BJ (cell line): ENCODE measurements around the gene FAIM2. TPM values are rescaled to one million over a fixed set of nuclear protein-coding genes. Genes with fewer than 3 reads are reported as not detected.

ENCODE experiments used
- CTCF ChIA-PET: fragments of 350-600 bp; formaldehyde crosslinking; extraction: SDS; loops from one replicate; lab custom pipeline; 2021; ENCODE audit warnings: antibody characterized with exemption, inconsistent platforms; lab: Yijun Ruan, JAX
- POLR2A ChIA-PET: fragments of 300-600 bp; sonication (Branson Sonifier 250); formaldehyde crosslinking; extraction: SDS; loops from one replicate; lab custom pipeline; 2021; ENCODE audit warnings: antibody characterized with exemption; lab: Charles Lee
- DNase-seq: peaks from one replicate; pipeline ENCODE4 v3.0.0-alpha.2; 2011; ENCODE audit warnings: low read depth
- H3K27me3 ChIP-seq: 2 replicates; pipeline ENCODE4 v1.6.0; 2011; ENCODE audit warnings: low read length; ENCODE audit not compliant: control insufficient read depth, insufficient read depth
- H3K36me3 ChIP-seq: 2 replicates; pipeline ENCODE4 v1.5.1; 2011; ENCODE audit warnings: low read length; ENCODE audit not compliant: control insufficient read depth, insufficient read depth
- H3K4me3 ChIP-seq: 2 replicates; pipeline ENCODE4 v1.5.1; 2011; ENCODE audit warnings: low read depth, mild to moderate bottlenecking, control low read depth, low read length
- CTCF ChIP-seq: IDR thresholded peaks from 2 replicates; pipeline ENCODE4 v1.5.1; 2011; ENCODE audit warnings: low read depth, mild to moderate bottlenecking, control low read depth, inconsistent platforms, low read length, moderate library complexity; ENCODE audit not compliant: insufficient read depth
- polyA plus RNA-seq: library from polyadenylated mRNA; depleted of rRNA; stranded (reverse); fragments of >200 nt; gene quantifications from 2 replicates; pipeline ENCODE4 v1.2.3, GENCODE V29; 2011

FAIM2 gene
- polyA plus RNA-seq, 1 experiment: 3.6 TPM

DNA sequence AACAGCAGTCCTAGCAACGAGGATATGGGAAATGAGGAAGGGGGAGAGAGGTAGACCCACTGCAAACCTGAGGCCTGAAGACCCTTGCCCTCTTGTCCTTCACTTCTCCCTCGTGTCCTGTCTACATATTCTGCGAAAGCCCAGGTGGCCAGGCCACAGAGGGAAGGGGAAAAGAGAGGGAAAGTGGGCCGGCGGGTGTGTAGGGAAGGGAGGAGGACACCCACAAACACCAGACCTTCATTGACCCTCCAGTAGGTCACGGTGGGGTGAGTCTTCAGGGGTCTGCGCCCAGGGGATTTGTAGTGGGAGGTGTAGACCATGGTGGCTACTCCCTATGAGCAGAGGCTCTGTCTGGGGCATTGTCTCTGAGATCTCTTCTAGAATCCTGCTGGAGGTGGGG lies 3.8 kb downstream of the FAIM2 start:
- CTCF ChIA-PET: interaction anchor here (2.3 to 2.5 kb wide), 2 partner anchors 33 to 46 kb away, joined by 8 to 10 read pairs; no protein-coding TSS in a partner anchor
- POLR2A ChIA-PET: interaction anchor here (0.6 kb wide), 1 partner anchor 840 kb away, joined by 3 read pairs; no protein-coding TSS in a partner anchor
- DNase-seq: no peak
- Histone ChIP-seq H3K36me3 (no peaks in the 10 kb centered on the region), H3K27me3 (peaks cover 17% of the 10 kb centered on the region), H3K4me3 (no peak overlapping the region)
- no peak for TF ChIP-seq CTCF

GRCh38 chr12:49899286-49899843 lies 4.3 kb downstream of the FAIM2 start:
- H3K4me3 ChIP-seq: no peak overlapping the region
- CTCF ChIA-PET: interaction anchor here (2.5 kb wide), 1 partner anchor 32 kb away, joined by 10 read pairs; no protein-coding TSS in a partner anchor
- no peak for DNase-seq
- no peak for TF ChIP-seq CTCF
- H3K27me3 ChIP-seq: peaks cover 17% of the 10 kb centered on the region
- no peaks in the 10 kb centered on the region for H3K36me3 ChIP-seq
- POLR2A ChIA-PET: interaction anchor here (0.6 kb wide), 1 partner anchor 840 kb away, joined by 3 read pairs; no protein-coding TSS in a partner anchor

GRCh38 chr12:49897276-49897675 lies 6.4 kb downstream of the FAIM2 start:
- POLR2A ChIA-PET: no interaction called here
- no peak for DNase-seq
- H3K27me3 ChIP-seq: peaks cover 22% of the 10 kb centered on the region

GRCh38 chr12:49895773-49896172 lies 7.9 kb downstream of the FAIM2 start:
- TF ChIP-seq CTCF: no peak
- Histone ChIP-seq H3K27me3 (peaks cover 25% of the 10 kb centered on the region), H3K36me3 (no peaks in the 10 kb centered on the region), H3K4me3 (no peak overlapping the region)
- POLR2A ChIA-PET: no interaction called here
- DNase-seq: no peak
- CTCF ChIA-PET: interaction anchor here (1.1 kb wide), 1 partner anchor 50 kb away, joined by 3 read pairs; no protein-coding TSS in a partner anchor

More at GRCh38 chr12:49897276-49897675, 6.4 kb downstream of the FAIM2 start:
- no peaks in the 10 kb centered on the region for H3K36me3 ChIP-seq
- no peak for TF ChIP-seq CTCF
- CTCF ChIA-PET: interaction anchor here (1.2 kb wide), 1 partner anchor 11 kb away, joined by 3 read pairs; no protein-coding TSS in a partner anchor
- no peak overlapping the region for H3K4me3 ChIP-seq

- CTCF ChIA-PET: interaction anchor here (1.1 kb wide), 1 partner anchor 51 kb away, joined by 3 read pairs; no protein-coding TSS in a partner anchor
Measured at GRCh38 chr12:49894751-49895148, 8.9 kb downstream of the FAIM2 start.

More at GRCh38 chr12:49894751-49895148, 8.9 kb downstream of the FAIM2 start:
- Histone ChIP-seq H3K36me3 (no peaks in the 10 kb centered on the region), H3K27me3 (peaks cover 28% of the 10 kb centered on the region), H3K4me3 (no peak overlapping the region)
- POLR2A ChIA-PET: no interaction called here
- DNase-seq: no peak
- no peak for TF ChIP-seq CTCF
